Coronary artery (tissue), 2 donors: ENCODE data around the gene SPTB.
A peak's percentile ranks its signal among the peaks of the same experiment; 100 is the strongest.

Source experiments
- DNase-seq: peaks from one replicate; pipeline ENCODE4 v3.0.0-alpha.2; 2017; ENCODE audit warnings: low spot score
- H3K27ac ChIP-seq, 2 donors: fragments of 200-600 bp; sonication (generic); one replicate each; pipeline ENCODE4 v1.5.1; 2016 to 2019
- H3K4me3 ChIP-seq: fragments of 200-600 bp; sonication (generic); 2 replicates; pipeline ENCODE4 v1.5.1; 2016; ENCODE audit warnings: mild to moderate bottlenecking, moderate library complexity
- CTCF ChIP-seq: fragments of 200-600 bp; sonication (generic); IDR thresholded peaks from one replicate; pipeline ENCODE4 v1.5.1; 2019; ENCODE audit warnings: antibody characterized with exemption

Gene SPTB

GRCh38 chr14:64824471-64824870 lies 55.2 kb downstream of the SPTB start:
- DNase-seq = no peak
- no peak for TF ChIP-seq CTCF
- Histone ChIP-seq H3K27ac (no peak overlapping the region), H3K4me3 (no peak overlapping the region)

- DNase-seq = peak; percentile 83
- Histone ChIP-seq H3K4me3 (peak overlapping the region; percentile 50), H3K27ac (no peak overlapping the region)
- TF ChIP-seq CTCF = peak; percentile 84
Measured at GRCh38 chr14:64823305-64823861, 56.3 kb downstream of the SPTB start.

- Histone ChIP-seq H3K27ac (no peak overlapping the region), H3K4me3 (no peak overlapping the region)
- no peak for DNase-seq
- no peak for TF ChIP-seq CTCF
Measured at GRCh38 chr14:64821651-64822050, 58.1 kb downstream of the SPTB start.

GRCh38 chr14:64818151-64818550 lies 61.6 kb downstream of the SPTB start:
- TF ChIP-seq CTCF = no peak
- no peak for DNase-seq

GRCh38 chr14:64817631-64818030 lies 62.1 kb downstream of the SPTB start:
- TF ChIP-seq CTCF = no peak
- no peak for DNase-seq
- H3K27ac ChIP-seq = no peak overlapping the region
- H3K4me3 ChIP-seq = no peak overlapping the region

More at GRCh38 chr14:64818151-64818550, 61.6 kb downstream of the SPTB start:
- no peak overlapping the region for H3K27ac ChIP-seq
- H3K4me3 ChIP-seq = no peak overlapping the region

- no peak overlapping the region for H3K4me3 ChIP-seq
- TF ChIP-seq CTCF = no peak
- no peak overlapping the region for H3K27ac ChIP-seq
- DNase-seq = no peak
Measured at GRCh38 chr14:64816221-64816783, 63.4 kb downstream of the SPTB start.

- Histone ChIP-seq H3K27ac (no peak overlapping the region), H3K4me3 (no peak overlapping the region)
- DNase-seq = no peak
- TF ChIP-seq CTCF = no peak
Measured at GRCh38 chr14:64815257-64815656, 64.5 kb downstream of the SPTB start.
